Activated CD4-positive, alpha-beta T cell treated with anti-CD3 and anti-CD28 coated beads, Interleukin-2, amount 50 U/mL, for 24 hours (primary cell): ENCODE results near the gene PPP1R37.
A peak's percentile ranks its signal among the peaks of the same experiment; 100 is the strongest.

Source experiments
- DNase-seq, 2 donors: peaks; one replicate each; pipeline ENCODE4 v3.0.0-alpha.2; 2020; ENCODE audit warnings: low read depth in 1 of 2, low spot score in 1 of 2

PPP1R37 gene

GRCh38 chr19:45164577-45165335 lies 71.8 kb downstream of the PPP1R37 start:
- peak; percentile 25 to 42 for DNase-seq

DNA sequence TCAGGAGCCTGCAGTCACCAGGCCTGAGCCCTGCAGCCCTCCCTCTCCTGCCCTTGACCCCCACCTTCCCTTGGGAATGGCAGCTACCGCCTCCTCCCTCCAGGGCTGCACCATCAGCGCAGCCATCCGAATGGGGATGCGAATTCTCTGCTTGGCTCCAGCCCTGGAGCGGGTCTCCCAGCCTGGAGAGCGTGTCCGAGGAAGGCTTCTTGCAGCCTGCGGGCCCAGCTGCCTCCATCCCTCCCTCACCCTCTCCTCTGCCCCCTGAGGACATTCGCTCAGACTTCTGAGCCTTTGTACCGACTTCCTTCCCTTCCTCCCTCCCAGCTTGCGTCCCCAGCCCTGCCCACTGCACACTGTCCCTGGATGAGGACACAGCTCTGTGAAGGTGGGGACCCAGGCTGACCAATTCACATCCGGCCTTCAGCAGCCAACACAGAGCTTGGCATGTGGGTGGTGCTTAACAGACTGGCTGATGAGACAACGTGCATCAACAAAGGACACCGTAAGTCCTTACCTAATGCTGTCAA lies 73.8 kb downstream of the PPP1R37 start:
- DNase-seq: no peak

DNA sequence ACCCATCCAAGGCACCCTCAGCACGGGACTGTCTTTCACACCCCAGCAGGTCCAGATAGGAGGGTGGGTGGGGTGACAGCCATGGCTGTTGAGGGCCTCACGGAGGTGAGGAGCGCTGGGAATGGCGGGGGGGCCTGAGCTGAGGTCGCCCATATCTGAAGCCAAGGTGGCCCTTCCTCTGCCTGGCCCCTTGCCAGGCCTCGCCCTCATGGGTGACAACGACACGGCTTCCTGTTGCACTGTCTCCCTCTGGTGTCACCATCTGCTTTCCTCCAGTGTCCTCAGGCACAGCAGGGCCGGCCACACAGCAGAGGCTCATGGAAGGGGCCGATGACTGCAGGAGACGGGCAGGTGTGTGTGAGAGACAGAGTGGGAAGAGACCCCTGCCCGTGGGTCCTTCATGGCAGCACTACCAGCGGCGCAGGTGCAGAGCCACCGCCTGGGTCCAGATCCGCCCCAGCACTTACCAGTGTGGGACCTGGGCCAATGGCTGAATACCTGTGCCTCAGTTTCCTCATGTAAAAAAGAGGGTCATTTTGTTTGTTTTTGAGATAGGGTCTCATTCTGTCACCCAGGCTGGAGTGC lies 75.9 kb downstream of the PPP1R37 start:
- no peak for DNase-seq

GRCh38 chr19:45169602-45170001 lies 76.6 kb downstream of the PPP1R37 start:
- no peak for DNase-seq

- DNase-seq: no peak
Measured at GRCh38 chr19:45170146-45171106, 77.4 kb downstream of the PPP1R37 start.

DNA sequence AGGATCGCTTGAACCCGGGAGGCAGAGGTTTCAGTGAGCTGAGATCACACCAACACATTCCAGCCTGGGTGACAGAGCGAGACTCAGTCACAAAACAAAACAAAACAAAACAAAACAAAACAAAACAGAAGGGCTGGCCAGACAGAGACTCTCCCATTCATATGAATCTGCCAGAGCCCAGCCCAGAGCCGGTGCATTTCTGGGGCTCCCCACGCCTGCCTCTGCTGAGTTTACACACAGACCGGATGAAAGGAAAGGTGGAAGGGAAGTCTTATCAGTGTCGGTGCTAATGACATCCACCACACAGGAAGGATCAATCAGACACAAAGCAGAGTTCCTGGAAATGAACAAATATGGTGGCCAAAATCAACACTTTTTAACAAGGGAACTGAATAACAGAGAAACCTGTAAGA lies 78.2 kb downstream of the PPP1R37 start:
- DNase-seq: no peak

- no peak for DNase-seq
Measured at GRCh38 chr19:45172173-45172572, 79.2 kb downstream of the PPP1R37 start.

DNA sequence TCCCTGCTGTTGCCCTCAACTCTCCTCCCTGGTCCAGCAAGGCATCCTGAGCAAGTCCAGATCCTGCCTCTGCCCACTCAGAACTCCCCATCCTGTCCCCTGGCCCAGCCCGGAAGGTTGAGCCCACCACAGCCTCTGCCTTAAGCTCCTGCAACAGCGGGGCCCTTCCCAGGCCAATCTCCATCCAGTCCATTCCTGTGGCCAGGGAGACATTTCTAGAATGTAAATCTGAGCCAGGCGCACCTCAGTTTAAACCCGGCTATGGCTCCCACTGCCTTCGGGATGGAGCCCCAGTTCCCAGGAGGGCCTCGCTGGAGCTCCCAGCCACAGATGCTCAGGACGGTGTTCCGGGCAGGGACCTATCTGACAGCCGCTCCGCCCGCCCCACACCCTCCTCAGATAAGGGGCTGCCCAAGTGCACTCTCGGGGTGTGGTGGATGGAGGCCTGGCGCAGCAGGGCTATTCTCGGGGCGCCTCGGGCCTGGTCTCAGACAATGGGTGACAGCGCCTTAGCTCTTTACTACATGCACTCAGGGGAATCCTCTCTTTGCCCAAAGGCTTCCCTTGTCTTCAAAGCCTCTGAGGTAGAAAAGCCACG lies 79.7 kb downstream of the PPP1R37 start:
- DNase-seq: no peak

GRCh38 chr19:45173816-45174215 lies 80.8 kb downstream of the PPP1R37 start:
- no peak for DNase-seq

DNA sequence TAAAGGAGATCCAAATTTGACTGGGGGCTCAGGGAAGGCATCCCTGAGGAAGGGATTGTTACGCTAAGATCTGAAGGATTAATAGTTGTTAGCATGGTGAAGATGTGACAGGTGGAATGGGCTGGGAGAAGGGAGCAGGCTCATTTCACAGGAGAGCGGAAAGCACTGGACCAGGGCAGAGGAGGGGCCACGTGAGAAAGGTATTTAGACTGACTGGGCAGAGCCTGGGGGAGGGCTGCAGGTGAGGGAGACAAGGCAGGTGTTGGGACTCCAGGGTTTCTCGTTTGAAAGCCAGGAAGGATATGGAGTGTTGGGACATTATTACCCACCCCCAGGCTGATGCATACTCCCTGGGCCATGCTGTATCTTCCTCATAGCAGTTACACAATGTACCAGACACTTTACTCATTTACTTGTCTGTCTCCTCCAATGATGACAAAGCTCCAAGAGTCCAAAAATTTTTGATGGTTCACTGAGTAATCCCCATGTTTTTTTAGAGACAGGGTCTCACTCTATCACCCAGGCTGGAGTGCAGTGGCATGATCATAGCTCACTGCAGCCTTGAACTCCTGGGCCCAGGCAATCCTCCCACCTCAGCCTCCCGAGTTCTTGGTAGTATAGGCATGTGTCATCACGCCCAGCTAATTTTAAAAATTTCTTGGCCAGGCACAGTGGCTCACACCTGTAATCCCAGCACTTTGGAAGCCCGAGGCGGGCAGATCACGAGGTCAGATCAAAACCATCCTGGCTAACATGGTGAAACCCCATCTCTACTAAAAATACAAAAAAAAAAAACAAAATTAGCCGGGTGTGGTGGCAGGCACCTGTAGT lies 82.8 kb downstream of the PPP1R37 start:
- no peak for DNase-seq

DNA sequence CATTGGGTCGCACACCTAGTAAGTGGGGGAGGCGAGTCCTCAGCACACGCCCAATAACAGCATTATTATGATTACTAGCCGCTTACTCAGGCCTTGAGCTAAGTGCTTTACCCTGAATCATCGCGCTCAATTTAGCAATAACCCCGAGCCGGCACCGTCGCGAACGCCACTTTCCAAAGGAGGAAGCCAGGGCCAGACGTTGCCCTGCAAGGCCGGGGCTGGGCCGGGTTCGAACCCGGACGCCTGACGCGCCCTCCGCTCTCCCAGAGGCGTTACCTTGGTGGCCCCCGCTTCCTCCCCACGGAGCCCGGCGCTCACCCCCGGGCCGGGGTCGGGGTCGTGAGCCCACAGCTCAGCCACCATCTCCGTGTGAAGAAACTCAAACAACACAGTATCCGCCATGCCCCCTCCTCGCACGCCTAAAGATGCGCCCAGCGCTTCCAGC lies 84.9 kb downstream of the PPP1R37 start, which contains the start of gene TRAPPC6A:
Gene TRAPPC6A (minus strand): TSS at position 421 of the 445 bp plus-strand sequence. CDS start 19 bp downstream, at position 402.
- no peak for DNase-seq

- DNase-seq: peak; percentile 99 to 100
Measured at GRCh38 chr19:45178262-45179071, 85.5 kb downstream of the PPP1R37 start, which contains the start of gene BLOC1S3. TSS of gene BLOC1S3 (plus strand) at chr19:45178784. CDS start at chr19:45179297, 513 bp downstream.

GRCh38 chr19:45179072-45179891 lies 86.3 kb downstream of the PPP1R37 start:
- DNase-seq: peak in 1 of 2 donors; percentile 18

- DNase-seq: no peak
Measured at GRCh38 chr19:45179892-45180370, 87.0 kb downstream of the PPP1R37 start.

DNA sequence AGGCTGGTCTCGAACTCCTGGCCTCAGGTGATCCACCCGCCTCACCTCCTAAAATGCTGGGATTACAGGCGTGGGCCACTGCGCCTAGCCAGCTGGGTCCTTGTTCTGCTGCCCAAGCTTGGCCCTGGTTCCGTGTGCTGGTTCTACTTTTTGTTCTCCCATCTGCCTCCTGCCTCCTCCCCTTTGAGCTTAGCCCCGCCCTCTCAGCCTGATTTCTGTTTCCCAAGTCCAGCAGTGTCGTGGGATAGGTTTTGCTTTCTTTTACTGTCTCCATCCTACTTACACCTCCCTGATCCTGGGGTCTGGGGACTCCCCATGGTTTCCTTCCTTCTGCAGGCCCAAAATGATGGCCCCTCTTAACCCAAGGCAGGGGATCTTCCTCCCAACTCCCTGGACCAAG lies 88.0 kb downstream of the PPP1R37 start:
- no peak for DNase-seq

GRCh38 chr19:45182758-45183157 lies 89.8 kb downstream of the PPP1R37 start:
- no peak for DNase-seq

DNA sequence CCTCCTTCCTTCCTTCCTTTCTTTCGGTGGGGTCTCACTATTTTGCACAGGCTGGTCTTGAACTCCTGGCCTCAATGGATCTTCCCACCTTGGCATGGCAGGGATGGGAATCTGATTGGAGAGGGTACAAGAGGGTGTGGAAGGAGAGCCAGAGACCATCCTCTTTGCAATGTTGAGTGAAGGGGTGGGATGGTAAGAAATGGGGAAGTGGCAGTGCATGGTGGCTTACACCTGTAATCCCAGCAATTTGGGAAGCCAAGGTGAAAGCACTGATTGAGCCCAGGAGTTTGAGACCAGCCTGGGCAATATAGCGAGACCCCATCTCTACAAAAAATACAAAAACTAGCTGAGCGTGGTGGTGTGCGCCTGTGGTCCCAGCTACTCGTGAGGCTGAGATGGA lies 91.1 kb downstream of the PPP1R37 start:
- DNase-seq: no peak
